ENCODE results near the gene MXD3.

Gene MXD3

DNA sequence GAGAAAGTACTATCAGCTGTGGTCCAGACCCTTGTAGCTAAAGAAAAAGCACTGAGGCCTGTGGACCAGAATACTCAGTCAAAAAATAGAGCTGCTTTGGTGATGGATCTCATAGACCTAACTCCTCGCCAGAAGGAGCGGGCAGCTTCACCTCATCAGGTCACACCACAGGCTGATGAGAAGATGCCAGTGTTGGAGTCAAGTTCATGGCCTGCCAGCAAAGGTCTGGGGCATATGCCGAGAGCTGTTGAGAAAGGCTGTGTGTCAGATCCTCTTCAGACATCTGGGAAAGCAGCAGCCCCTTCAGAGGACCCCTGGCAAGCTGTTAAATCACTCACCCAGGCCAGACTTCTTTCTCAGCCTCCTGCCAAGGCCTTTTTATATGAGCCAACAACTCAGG is 17.1 kb downstream of the MXD3 start:
- TF ChIP-seq, protein P1, sequence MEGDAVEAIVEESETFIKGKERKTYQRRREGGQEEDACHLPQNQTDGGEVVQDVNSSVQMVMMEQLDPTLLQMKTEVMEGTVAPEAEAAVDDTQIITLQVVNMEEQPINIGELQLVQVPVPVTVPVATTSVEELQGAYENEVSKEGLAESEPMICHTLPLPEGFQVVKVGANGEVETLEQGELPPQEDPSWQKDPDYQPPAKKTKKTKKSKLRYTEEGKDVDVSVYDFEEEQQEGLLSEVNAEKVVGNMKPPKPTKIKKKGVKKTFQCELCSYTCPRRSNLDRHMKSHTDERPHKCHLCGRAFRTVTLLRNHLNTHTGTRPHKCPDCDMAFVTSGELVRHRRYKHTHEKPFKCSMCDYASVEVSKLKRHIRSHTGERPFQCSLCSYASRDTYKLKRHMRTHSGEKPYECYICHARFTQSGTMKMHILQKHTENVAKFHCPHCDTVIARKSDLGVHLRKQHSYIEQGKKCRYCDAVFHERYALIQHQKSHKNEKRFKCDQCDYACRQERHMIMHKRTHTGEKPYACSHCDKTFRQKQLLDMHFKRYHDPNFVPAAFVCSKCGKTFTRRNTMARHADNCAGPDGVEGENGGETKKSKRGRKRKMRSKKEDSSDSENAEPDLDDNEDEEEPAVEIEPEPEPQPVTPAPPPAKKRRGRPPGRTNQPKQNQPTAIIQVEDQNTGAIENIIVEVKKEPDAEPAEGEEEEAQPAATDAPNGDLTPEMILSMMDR (IDR thresholded peaks at IDR 0.05; ENCODE audit: borderline replicate concordance, control extremely low read depth, extremely low read depth, insufficient read depth, missing control alignments), result no peak
- in situ Hi-C loops (cut with MboI; ENCODE audit: low sequenced_read_pairs, unreplicated experiment), result loop anchor here (10.0 kb wide), 1 partner anchor 180 kb away; no protein-coding TSS in a partner anchor
- DNase-seq (ENCODE audit: low spot score), result no peak

- TF ChIP-seq, protein P1 (IDR thresholded peaks at IDR 0.05; ENCODE audit: borderline replicate concordance, control extremely low read depth, extremely low read depth, insufficient read depth, missing control alignments), result no peak
- in situ Hi-C loops (cut with MboI; ENCODE audit: low sequenced_read_pairs, unreplicated experiment), result loop anchor here (10.0 kb wide), 1 partner anchor 179 kb away; no protein-coding TSS in a partner anchor
- DNase-seq (ENCODE audit: low spot score), result no peak
Measured at GRCh38 chr5:177293819-177294581, 17.7 kb downstream of the MXD3 start.

GRCh38 chr5:177291735-177292134 is 20.0 kb downstream of the MXD3 start:
- in situ Hi-C loops (cut with MboI; ENCODE audit: low sequenced_read_pairs, unreplicated experiment), result loop anchor here (10.0 kb wide), 1 partner anchor 177 kb away; no protein-coding TSS in a partner anchor
- DNase-seq (ENCODE audit: low spot score), result no peak
- TF ChIP-seq, protein P1 (IDR thresholded peaks at IDR 0.05; ENCODE audit: borderline replicate concordance, control extremely low read depth, extremely low read depth, insufficient read depth, missing control alignments), result no peak

DNA sequence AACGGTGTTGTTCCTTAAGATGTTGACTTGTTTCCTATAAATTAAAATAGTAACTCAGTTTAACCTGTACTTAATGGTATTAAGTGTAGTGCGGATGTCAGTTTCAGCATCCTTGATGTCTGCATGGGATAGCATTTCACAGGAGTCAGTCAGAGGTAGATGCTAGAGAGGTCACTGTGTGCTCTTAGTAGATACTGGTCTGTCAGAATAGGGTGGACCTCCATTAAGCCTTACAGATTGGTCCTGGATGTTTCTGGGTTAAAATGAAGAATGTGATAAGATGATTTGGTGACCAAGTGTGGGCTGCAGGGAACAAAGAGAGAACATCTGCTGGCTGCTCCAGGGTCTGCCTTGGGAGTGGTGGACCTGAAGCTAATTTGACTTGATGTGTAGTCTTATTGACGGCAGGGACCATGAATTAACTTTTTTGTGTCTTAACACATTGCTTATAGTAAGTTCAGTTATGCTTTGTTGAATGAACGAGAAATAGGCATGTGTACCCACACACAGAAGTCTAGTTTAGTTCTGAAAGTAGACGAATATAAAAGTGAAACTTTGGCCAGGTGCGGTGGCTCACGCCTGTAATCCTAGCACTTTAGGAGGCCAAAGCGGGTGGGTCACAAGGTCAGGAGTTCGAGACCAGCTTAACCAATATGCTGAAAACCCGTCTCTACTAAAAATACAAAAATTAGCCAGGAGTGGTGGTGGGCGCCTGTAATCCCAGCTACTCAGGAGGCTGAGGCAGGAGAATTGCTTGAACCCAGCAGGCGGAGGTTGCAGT is 20.7 kb downstream of the MXD3 start:
- TF ChIP-seq, protein P1 (IDR thresholded peaks at IDR 0.05; ENCODE audit: borderline replicate concordance, control extremely low read depth, extremely low read depth, insufficient read depth, missing control alignments), result no peak
- peak; percentile 44 for DNase-seq (ENCODE audit: low spot score)
- in situ Hi-C loops (cut with MboI; ENCODE audit: low sequenced_read_pairs, unreplicated experiment), result loop anchor here (10.0 kb wide), 1 partner anchor 176 kb away; no protein-coding TSS in a partner anchor

- TF ChIP-seq, protein P1 (IDR thresholded peaks at IDR 0.05; ENCODE audit: borderline replicate concordance, control extremely low read depth, extremely low read depth, insufficient read depth, missing control alignments), result no peak
- in situ Hi-C loops (cut with MboI; ENCODE audit: low sequenced_read_pairs, unreplicated experiment), result no loop called here
Measured at GRCh38 chr5:177288191-177288590, 23.5 kb downstream of the MXD3 start.

DNA sequence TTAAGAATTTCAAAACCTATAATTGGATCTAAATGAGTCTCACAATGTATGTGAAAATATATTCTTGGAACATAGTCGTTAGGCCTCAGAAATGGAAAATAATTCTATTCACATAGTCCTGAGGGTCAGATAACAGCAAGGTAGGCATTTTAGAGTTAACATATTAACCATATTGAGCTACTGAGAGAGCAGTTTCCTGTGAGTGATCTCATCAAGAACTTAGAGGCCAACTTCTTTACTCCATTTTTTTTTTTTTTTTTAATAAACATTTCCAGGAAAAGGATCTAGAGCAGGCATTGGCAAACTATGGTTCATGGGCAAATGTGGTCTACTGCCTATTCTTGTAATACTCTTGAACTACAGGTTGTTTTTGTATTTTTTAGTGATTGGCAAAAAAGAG is 34.8 kb downstream of the MXD3 start:
- in situ Hi-C loops (cut with MboI; ENCODE audit: low sequenced_read_pairs, unreplicated experiment), result no loop called here
- no peak for DNase-seq (ENCODE audit: low spot score)
- TF ChIP-seq, protein P1 (IDR thresholded peaks at IDR 0.05; ENCODE audit: borderline replicate concordance, control extremely low read depth, extremely low read depth, insufficient read depth, missing control alignments), result no peak

More at GRCh38 chr5:177288191-177288590, 23.5 kb downstream of the MXD3 start:
- DNase-seq (ENCODE audit: low spot score), result no peak

All from GM13976 (cell line).